ENCODE data around the gene LENEP. TPM values are rescaled to one million over a fixed set of nuclear protein-coding genes. Genes with fewer than 3 reads are reported as not detected.
A peak's percentile ranks its signal among the peaks of the same experiment; 100 is the strongest.
"Not testable (repeated sequence)": the region's sequence is repeated elsewhere in the genome, so short reads cannot be mapped to it uniquely, and the experiment has no call there.

The LENEP gene
- total RNA-seq, 1 donor from 2014 or later: 0.82 TPM

DNA sequence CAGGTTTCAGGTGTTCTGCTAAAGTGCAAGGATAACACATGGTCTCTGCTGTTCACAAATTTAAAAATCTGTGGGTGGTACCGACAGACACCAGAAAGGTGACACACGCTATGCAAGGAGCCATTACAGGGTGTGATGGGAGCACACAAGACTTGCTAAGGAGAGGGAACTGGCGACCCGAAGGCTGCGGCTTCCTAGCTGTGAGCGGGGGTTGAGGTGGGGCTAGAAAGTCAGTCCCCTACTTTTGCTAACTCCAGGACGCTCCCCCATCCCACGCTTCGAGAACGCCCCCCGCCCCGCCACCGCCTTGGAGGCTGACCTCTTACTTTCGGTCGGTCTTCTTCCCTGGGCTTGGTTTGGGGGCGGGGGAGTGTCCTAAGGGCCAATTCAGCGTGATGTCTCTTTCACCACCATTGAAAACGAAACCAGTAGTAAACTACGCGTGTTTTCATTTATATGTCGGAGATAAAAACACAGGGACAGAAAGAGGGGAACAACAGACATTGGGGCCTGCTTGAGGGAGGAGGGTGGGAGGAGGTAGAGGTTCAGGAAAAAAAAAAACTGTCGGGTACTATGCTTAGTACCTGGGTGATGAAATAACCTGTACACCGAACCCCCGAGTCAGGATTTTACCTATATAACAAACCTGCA is 17.9 kb upstream of the LENEP start:
- Mint-ChIP-seq H3K27ac (ENCODE audit: unreplicated experiment) (no peak overlapping the region), H3K27me3 (ENCODE audit: unreplicated experiment) (peaks cover 18% of the 10 kb centered on the region), H3K36me3 (ENCODE audit: low read depth, unreplicated experiment) (peaks cover 18% of the 10 kb centered on the region), H3K4me1 (ENCODE audit: unreplicated experiment) (peaks cover 21% of the 10 kb centered on the region), H3K9me3 (ENCODE audit: unreplicated experiment) (no peaks in the 10 kb centered on the region), H3K4me3 (ENCODE audit: unreplicated experiment) (no peak overlapping the region)
- no peak for TF ChIP-seq CTCF (IDR thresholded peaks at IDR 0.05; ENCODE audit: unreplicated experiment)
- peak; percentile 51 for DNase-seq (ENCODE audit: low spot score)

DNA sequence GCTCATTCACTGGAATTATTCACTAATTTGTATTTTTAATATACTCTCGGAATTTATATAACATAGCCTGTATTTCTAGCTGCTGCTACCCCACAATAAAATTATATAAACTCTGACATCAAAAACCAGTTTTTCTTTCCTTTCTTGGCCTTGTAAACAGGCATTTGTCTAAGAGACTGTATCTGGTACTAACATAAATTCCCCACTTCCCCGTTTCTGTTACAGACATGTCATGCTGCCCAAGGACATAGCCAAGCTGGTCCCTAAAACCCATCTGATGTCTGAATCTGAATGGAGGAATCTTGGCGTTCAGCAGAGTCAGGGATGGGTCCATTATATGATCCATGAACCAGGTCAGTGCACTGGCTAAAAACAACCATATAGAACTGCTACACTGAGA is 15.6 kb upstream of the LENEP start:
- not testable (repeated sequence) for H3K27ac Mint-ChIP-seq (ENCODE audit: unreplicated experiment); H3K36me3 Mint-ChIP-seq (ENCODE audit: low read depth, unreplicated experiment); H3K4me1 Mint-ChIP-seq (ENCODE audit: unreplicated experiment); DNase-seq (ENCODE audit: low spot score); H3K27me3 Mint-ChIP-seq (ENCODE audit: unreplicated experiment); H3K9me3 Mint-ChIP-seq (ENCODE audit: unreplicated experiment)
- peak overlapping the region; percentile 32 for H3K4me3 Mint-ChIP-seq (ENCODE audit: unreplicated experiment)

- no peak overlapping the region for H3K4me3 Mint-ChIP-seq (ENCODE audit: unreplicated experiment)
- peaks cover 4% of the 10 kb centered on the region for H3K36me3 Mint-ChIP-seq (ENCODE audit: low read depth, unreplicated experiment)
- TF ChIP-seq CTCF (IDR thresholded peaks at IDR 0.05; ENCODE audit: unreplicated experiment): no peak
- no peaks in the 10 kb centered on the region for H3K27me3 Mint-ChIP-seq (ENCODE audit: unreplicated experiment)
- DNase-seq (ENCODE audit: low spot score): no peak
- H3K9me3 Mint-ChIP-seq (ENCODE audit: unreplicated experiment): no peaks in the 10 kb centered on the region
- H3K4me1 Mint-ChIP-seq (ENCODE audit: unreplicated experiment): no peaks in the 10 kb centered on the region
- no peak overlapping the region for H3K27ac Mint-ChIP-seq (ENCODE audit: unreplicated experiment)
These were observed 15.0 kb upstream of the LENEP start for GRCh38 chr1:154978360-154978759.

- Mint-ChIP-seq H3K4me3 (ENCODE audit: unreplicated experiment) (no peak overlapping the region), H3K27ac (ENCODE audit: unreplicated experiment) (no peak overlapping the region), H3K27me3 (ENCODE audit: unreplicated experiment) (no peaks in the 10 kb centered on the region), H3K4me1 (ENCODE audit: unreplicated experiment) (no peaks in the 10 kb centered on the region), H3K36me3 (ENCODE audit: low read depth, unreplicated experiment) (peaks cover 4% of the 10 kb centered on the region), H3K9me3 (ENCODE audit: unreplicated experiment) (no peaks in the 10 kb centered on the region)
- no peak for TF ChIP-seq CTCF (IDR thresholded peaks at IDR 0.05; ENCODE audit: unreplicated experiment)
- no peak for DNase-seq (ENCODE audit: low spot score)
These were observed 11.0 kb upstream of the LENEP start for GRCh38 chr1:154982341-154982740.

DNA sequence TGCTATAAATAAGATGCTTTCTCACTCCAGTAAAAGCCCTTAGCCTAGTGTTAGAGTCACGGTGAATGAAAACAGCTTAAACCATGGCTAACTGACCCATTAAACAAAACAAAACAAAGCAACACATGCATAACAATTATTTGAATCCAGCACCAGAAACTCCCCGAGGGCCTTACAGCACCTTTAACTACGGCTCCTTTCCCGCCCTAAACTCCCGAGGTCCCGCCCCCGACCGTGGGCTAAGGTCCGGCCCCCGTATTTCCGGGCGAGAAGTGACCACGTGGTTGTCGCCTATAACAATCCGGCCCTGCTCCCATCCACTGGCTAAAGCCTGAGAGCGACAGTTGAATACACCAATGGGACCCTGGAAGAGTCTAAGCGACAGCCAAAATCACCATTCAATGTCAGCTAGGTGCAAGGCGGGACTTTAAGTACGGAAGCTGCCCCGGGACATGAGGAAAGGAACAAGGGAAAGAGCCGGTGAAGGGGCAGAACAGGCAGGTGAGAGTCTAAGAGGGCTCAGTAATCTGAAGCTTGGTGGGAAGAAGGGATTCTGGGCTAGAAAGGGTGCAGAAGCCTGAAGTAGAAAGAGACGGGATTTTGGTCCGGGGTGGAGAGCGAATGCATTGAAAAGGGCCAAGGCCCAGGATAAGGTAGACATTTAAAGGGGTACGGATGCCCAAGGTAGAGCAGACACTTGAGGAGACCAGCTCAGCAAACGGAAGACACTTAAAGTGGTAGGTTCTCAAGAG is 10.3 kb upstream of the LENEP start, which contains the start of gene FLAD1:
TSS of gene FLAD1 (plus strand) at position 448 of the 752 bp plus-strand sequence. CDS start 351 bp downstream, outside the sequence.
- Mint-ChIP-seq H3K36me3 (ENCODE audit: low read depth, unreplicated experiment) (peaks cover 4% of the 10 kb centered on the region), H3K27ac (ENCODE audit: unreplicated experiment) (no peak within 1 kb of the TSS), H3K27me3 (ENCODE audit: unreplicated experiment) (no peaks in the 10 kb centered on the region), H3K4me3 (ENCODE audit: unreplicated experiment) (no peak within 1 kb of the TSS), H3K4me1 (ENCODE audit: unreplicated experiment) (no peaks in the 10 kb centered on the region), H3K9me3 (ENCODE audit: unreplicated experiment) (no peaks in the 10 kb centered on the region)
- DNase-seq (ENCODE audit: low spot score): peak; percentile 92
- no peak for TF ChIP-seq CTCF (IDR thresholded peaks at IDR 0.05; ENCODE audit: unreplicated experiment)

Data from endothelial cell (in vitro differentiated cells).